Effector memory CD8-positive, alpha-beta T cell (primary cell): ENCODE data around the gene MSI1.

Experiments
- ATAC-seq: fragments of 150-1000 bp; cut with Tn5 transposase; replicated peaks from 2 replicates; pipeline ENCODE4 v1.10.0; 2021; ENCODE audit warnings: mild to moderate bottlenecking, moderate library complexity
- DNase-seq, 3 experiments: peaks; one replicate each; pipeline ENCODE4 v3.0.0; 2021
- H3K27ac Mint-ChIP-seq, 2 donors: one replicate each; pipeline ENCODE4 v1.8.0; 2022; ENCODE audit warnings: mild to moderate bottlenecking in 2 of 2, mixed read lengths in 2 of 2, moderate library complexity in 2 of 2
- H3K27me3 Mint-ChIP-seq, 2 donors: one replicate each; pipeline ENCODE4 v1.8.0; 2022; ENCODE audit warnings: mixed read lengths in 2 of 2
- H3K36me3 Mint-ChIP-seq: one replicate; pipeline ENCODE4 v1.8.0; 2022; ENCODE audit warnings: mild to moderate bottlenecking, moderate library complexity, mixed read lengths; ENCODE audit not compliant: insufficient read depth
- H3K4me1 Mint-ChIP-seq, 2 donors: one replicate each; pipeline ENCODE4 v1.8.0; 2022; ENCODE audit warnings: low read depth in 2 of 2, mixed read lengths in 2 of 2
- H3K4me3 Mint-ChIP-seq, 2 donors: one replicate each; pipeline ENCODE4 v1.8.0; 2022; ENCODE audit warnings: mild to moderate bottlenecking in 2 of 2, mixed read lengths in 2 of 2, moderate library complexity in 2 of 2
- H3K9me3 Mint-ChIP-seq, 2 donors: one replicate each; pipeline ENCODE4 v1.8.0; 2022; ENCODE audit warnings: mixed read lengths in 2 of 2

MSI1 gene

DNA sequence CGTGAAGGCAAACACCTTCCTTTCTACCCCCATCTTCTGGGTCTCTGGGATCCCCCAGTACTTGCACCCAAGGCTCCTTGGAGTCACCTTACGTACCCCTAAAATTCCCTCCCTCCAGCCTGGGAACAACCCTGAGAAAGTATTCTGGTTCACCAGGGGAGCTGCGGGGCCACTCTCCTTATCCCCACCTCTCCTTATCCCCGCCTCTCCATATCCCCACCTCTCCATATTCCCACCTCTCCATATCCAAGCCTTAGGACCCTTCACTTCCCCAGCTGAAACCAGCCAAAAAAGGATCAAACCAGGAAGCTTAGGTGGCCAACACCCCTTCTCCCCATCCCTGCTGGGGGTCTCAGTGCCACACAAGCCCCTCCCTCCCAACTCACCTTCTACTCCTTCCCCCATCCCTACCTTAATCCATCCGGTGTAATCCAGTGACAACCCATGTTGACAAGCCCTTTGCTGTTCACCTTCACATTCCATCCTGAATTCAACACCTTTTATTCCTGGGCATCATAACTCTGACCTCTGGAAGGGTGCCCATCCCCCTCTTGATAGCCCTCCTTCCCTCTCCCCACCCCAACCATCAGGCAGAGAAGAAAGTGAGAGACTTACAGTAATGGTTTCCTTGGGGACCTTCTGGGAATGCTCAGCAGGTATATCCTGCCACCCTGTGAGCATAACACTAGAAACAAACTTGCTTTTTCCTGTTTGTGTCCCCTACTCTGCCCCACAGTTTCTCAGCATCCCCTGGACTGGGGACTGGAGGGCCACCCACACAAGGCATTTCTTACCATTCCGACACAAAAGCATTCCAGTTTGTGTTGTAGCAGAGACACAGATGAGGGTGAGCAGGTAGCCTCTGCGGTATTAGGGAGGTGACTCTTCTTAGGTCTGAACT lies 1.6 kb upstream of the MSI1 start:
- DNase-seq (no peak), ATAC-seq (no peak)
- peak overlapping the region; percentile 76 to 84 for H3K4me3 Mint-ChIP-seq
- H3K36me3 Mint-ChIP-seq = no peaks in the 10 kb centered on the region
- H3K9me3 Mint-ChIP-seq = no peaks in the 10 kb centered on the region
- H3K27ac Mint-ChIP-seq = no peak overlapping the region
- H3K4me1 Mint-ChIP-seq = peaks cover 9 to 14% of the 10 kb centered on the region in 2 donors
- peaks cover 80 to 89% of the 10 kb centered on the region in 2 donors for H3K27me3 Mint-ChIP-seq

DNA sequence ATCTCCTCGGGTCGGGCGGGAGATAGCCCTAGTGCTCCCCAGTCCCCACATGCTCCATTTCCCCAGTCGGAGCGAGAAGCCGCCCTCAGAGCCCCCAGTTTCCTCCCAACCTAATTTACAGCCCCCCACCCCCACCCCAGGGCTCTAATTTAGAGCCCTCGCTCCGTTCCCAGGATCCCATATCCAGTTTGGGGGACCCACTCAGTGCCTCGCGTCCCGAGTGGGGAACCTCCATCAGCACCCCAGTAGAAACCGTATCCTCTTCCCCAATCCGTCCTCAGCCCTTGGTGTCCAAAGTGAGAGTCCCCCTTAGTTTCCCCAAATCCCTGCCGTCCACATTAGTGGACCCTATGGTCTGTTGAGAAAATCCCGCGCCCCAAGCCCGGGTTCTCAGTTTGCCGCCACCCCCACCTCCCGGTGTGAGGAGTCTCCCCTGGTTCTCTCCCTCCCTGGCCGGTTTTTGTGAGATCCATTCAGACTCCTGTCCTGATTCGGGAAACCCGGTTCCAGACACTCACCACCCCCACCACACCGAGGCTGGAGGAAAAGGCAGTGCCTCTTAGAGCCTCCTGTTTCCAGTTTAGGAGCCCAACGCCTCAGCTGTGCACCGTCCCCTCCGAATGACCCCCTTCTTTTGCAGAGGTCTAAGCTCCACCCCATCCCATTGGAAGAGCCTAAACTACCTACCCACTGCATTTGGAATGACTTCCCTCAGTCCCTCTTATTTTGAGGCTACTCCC lies 809 bp upstream of the MSI1 start:
- ATAC-seq (no peak), DNase-seq (no peak)
- Mint-ChIP-seq H3K4me1 (peaks cover 9 to 14% of the 10 kb centered on the region in 2 donors), H3K9me3 (no peaks in the 10 kb centered on the region), H3K27me3 (peaks cover 72 to 89% of the 10 kb centered on the region in 2 donors), H3K4me3 (peak overlapping the region; percentile 76 to 84), H3K36me3 (no peaks in the 10 kb centered on the region), H3K27ac (no peak overlapping the region)

DNA sequence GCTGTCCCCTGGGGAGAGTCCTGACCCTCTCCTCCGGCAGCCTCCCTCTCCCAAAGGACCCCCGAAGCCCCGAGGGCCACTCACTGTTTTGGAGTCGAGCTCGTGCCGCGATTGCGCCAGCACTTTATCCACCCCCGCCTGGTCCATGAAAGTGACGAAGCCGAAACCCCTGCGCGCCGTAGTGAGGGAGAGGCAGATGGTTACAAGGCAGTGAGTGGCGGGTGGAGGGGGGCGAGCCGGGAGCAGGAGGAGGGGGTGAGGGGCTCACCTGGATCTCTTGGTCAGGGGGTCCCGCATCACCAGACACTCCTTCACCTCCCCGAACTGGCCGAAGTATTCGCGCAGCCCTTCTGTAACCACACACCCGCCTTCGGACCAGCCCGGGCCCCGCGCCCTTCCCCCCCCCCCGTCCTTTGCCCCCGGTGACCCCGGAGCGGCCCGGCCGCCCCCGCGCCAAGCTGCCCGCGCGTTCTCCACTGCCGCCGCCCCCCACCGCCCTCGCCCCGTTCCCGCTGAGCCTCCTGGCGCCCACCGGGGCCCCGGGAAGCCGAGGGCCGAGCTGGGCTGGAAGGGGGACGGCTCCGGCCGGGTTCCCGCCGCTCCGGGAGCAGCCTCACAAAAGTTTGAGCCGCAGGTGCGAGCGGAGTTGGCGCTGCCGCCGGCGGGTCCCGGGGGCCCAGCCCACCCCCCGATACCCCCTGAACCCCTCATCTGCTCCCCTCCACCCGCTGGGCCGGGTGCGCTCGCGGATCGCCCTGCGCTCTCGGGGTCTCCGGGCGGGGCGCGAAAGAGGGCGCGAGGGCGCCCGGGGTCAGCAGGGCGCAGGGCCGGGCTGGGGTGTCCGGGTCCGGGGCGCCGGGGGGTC lies 808 bp downstream of the MSI1 start:
- H3K27me3 Mint-ChIP-seq = peaks cover 71 to 89% of the 10 kb centered on the region in 2 donors

DNA sequence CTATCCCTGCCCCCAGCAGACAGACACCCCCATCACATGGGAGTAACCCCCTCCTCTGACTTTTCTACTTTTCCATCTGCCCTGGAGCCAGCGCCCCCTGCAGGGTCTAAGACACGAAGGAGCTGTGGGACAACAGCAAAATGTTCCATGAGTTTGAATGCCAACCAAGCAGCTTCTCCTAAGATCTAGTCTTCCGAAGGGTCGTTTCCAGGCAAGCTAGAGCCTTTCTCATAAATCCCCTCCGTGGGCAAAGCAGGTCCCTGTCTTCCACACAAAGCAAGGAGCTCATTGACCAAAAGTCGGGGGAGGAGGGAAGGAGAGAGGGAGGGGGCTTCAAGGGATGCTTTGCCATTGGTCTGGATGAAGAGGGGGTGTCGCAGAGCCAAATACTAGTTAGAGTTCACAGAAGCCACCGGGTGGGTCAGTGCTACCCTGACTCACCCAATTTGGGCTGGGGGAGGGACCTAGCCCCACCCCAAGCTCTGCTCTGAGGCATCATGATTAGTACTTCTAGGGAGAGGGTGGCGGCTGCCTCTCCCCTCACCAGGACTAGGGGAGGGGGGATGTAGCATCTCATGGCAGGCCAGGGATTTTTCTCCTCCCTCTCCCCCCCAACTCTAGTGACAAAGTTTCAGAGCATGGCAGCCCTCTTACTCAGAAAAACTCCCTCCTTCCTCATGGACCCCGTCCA lies 1.6 kb downstream of the MSI1 start:
- peak overlapping the region; percentile 50 to 57 for H3K4me3 Mint-ChIP-seq
- peaks cover 71 to 89% of the 10 kb centered on the region in 2 donors for H3K27me3 Mint-ChIP-seq
- no peaks in the 10 kb centered on the region for H3K36me3 Mint-ChIP-seq
- no peak overlapping the region for H3K27ac Mint-ChIP-seq
- peaks cover 9 to 14% of the 10 kb centered on the region in 2 donors for H3K4me1 Mint-ChIP-seq
- no peak for ATAC-seq
- DNase-seq = no peak
- H3K9me3 Mint-ChIP-seq = no peaks in the 10 kb centered on the region

More for the DNA sequence above, 808 bp downstream of the MSI1 start:
- ATAC-seq (no peak), DNase-seq (no peak)
- Mint-ChIP-seq H3K4me1 (peaks cover 9 to 14% of the 10 kb centered on the region in 2 donors), H3K4me3 (peak overlapping the region; percentile 50 to 57), H3K36me3 (no peaks in the 10 kb centered on the region), H3K27ac (no peak overlapping the region), H3K9me3 (no peaks in the 10 kb centered on the region)

DNA sequence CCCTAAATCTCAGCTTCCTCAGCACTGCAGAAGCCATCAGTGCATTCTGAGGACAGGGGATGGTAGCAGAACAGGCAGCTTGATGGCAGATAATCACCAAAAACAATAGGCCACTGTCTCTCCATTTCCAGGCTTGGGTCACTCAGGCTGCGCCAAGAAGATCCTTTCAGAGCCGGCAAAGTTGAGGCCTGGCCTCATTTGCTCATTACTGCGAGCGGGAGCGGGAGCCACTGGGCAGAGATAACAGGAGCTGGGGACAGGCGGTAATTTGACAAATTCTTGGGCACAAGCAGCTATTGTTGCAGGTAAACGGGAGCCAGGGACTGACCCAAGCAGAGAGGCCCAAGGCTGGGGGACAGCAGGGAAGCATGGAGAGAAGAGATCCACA lies 2.1 kb downstream of the MSI1 start:
- Mint-ChIP-seq H3K4me1 (peaks cover 9 to 17% of the 10 kb centered on the region in 2 donors), H3K36me3 (no peaks in the 10 kb centered on the region), H3K4me3 (peak overlapping the region in 1 of 2 donors; percentile 20), H3K27ac (no peak overlapping the region), H3K9me3 (no peaks in the 10 kb centered on the region), H3K27me3 (peaks cover 71 to 89% of the 10 kb centered on the region in 2 donors)
- ATAC-seq (no peak), DNase-seq (no peak)

DNA sequence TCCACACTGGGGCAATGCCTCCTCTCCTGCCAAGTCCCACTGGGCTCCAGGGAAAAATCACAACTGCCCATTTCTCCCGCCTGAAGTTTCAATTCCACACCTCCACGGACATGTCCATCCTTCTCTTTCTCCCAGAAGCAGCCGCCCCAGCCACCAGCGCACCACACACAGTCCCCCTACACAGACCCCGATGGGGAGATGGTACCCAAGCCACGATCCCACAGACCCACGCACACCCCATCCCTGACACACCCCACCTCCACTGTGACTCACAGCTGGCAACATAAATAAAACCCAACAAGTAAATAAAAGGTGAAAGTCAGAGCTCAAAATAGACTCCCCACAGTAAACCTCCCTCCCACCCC lies 2.6 kb downstream of the MSI1 start:
- H3K9me3 Mint-ChIP-seq = no peaks in the 10 kb centered on the region
- DNase-seq = no peak
- peaks cover 9 to 19% of the 10 kb centered on the region in 2 donors for H3K4me1 Mint-ChIP-seq
- H3K27me3 Mint-ChIP-seq = peaks cover 69 to 89% of the 10 kb centered on the region in 2 donors
- no peak overlapping the region for H3K27ac Mint-ChIP-seq
- no peak overlapping the region for H3K4me3 Mint-ChIP-seq
- no peak for ATAC-seq
- H3K36me3 Mint-ChIP-seq = peaks cover 3% of the 10 kb centered on the region

DNA sequence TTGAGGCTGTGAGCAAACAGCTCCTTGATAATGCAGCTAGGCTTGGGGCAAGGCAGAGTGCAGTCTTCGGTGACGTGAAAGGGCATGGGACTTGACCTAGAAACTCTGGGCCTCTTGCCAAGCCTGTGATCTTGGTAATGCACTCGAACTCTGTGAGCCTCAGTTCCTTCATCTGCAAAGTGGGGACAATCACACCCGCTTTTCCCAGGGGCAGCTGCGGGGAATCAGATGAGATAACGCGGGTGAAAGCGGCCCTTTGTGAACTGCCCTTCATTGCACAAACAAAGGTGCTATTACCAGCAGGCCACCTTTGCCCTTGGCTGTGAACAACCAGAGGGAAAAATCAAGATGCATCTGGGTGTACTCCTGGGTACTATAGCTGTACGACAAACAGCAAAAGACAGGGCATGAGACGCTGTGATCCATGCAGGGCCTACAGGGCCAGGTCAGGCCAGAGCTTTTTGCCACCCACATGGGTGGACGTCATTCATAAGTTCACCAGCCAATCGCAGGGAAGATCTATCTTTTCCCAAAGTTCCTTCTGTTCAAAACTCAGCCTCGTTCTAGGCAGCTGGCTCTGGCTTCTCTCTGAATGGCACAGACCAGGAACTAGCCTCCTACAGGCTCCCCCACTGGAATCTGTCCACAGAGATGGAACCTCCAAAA lies 3.2 kb downstream of the MSI1 start:
- Mint-ChIP-seq H3K27ac (no peak overlapping the region), H3K9me3 (no peaks in the 10 kb centered on the region), H3K36me3 (peaks cover 3% of the 10 kb centered on the region), H3K4me1 (peaks cover 9 to 19% of the 10 kb centered on the region in 2 donors), H3K27me3 (peaks cover 69 to 89% of the 10 kb centered on the region in 2 donors), H3K4me3 (no peak overlapping the region)
- ATAC-seq (no peak), DNase-seq (no peak)

DNA sequence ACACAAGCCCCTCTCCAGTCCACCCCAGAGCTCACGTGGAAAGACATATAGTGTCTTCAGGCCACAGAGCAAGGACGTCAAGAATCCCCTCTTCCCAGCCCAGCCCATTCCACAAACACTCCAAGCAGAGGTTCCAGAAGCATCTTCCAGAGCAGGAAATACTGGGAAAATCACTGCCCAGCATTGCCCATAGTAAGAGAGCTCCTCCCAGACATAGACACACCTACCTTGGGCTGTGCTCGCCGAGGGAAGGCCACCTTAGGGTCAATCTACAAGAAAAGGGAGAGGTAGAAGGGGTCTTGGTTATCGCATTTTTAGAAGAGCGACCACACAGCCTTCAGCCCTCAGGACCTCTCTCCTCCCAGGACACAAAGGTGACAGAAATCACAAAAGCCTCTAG lies 4.5 kb downstream of the MSI1 start:
- no peaks in the 10 kb centered on the region for H3K9me3 Mint-ChIP-seq
- no peak for DNase-seq
- H3K36me3 Mint-ChIP-seq = peaks cover 5% of the 10 kb centered on the region
- no peak overlapping the region for H3K4me3 Mint-ChIP-seq
- ATAC-seq = no peak
- H3K27ac Mint-ChIP-seq = no peak overlapping the region
- H3K4me1 Mint-ChIP-seq = peaks cover under 1 to 8% of the 10 kb centered on the region in 2 donors
- peaks cover 69 to 89% of the 10 kb centered on the region in 2 donors for H3K27me3 Mint-ChIP-seq

DNA sequence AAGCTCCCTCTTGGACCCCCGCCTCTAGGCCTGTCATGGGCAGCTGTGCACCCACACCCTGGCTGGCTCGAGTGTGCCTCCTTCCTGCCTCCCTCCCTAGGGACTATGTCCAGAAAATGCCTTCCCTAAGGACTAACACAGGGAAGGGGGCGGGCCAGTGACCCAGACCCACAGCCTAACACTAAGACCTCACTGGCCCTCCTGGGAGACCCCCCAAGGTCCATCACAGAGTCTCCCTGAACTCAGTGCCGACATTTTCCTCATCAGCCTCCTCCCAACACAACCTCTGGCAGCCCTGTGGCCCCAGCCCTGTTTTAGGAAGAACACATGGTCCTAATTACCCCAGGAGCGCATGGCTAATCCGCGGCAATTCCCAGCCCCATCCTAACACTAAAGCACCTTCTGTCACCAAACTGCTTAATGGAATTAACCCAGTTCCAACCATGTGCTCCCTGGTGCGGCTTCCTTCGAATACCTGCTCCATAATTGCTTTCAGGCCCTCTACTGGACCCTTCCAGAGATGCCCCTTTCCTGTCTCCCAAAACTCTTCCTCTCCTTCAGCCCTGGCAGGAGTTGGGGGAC lies 5.6 kb downstream of the MSI1 start:
- peaks cover 74 to 96% of the 10 kb centered on the region in 2 donors for H3K27me3 Mint-ChIP-seq
- H3K27ac Mint-ChIP-seq = no peak overlapping the region
- no peak for DNase-seq
- peaks cover 5% of the 10 kb centered on the region for H3K36me3 Mint-ChIP-seq
- H3K4me3 Mint-ChIP-seq = no peak overlapping the region
- H3K9me3 Mint-ChIP-seq = no peaks in the 10 kb centered on the region
- peaks cover 0 to 7% of the 10 kb centered on the region in 2 donors for H3K4me1 Mint-ChIP-seq
- ATAC-seq = no peak

DNA sequence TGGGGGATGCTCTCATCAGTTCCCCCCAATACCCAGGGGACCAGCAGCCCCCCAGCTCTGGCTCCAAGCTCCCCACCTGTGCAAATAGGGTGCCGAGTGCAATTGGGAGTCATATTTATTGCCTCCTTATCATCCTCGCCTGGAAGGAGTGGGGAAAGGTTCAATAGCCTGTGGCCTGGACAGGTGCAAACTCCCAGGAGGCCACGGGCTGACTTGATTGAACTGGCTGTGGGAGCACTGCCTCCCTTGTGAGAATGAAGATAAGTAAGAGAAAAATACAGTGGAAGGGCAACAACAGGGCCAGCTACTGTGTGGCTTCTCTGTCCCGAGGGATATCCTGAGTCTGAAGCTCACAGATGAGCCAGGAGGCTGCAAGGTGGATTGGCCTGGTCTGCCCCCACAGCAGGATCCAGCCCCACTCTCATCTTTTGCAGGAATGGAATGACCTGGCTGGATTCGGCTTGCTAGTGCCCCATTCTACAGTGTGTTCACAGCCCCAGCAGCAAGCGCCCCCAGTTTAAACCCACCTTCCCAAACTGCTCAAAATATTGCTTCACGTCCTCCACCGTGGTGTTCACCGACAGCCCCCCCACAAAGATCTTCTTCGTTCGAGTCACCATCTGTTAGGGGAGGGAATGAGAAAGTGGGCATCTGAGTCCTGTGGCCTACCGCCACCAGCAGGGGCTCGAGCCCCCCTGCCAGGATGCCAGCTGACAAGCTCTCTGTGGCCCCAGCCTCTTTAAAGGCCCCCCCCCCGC lies 6.3 kb downstream of the MSI1 start:
- H3K4me1 Mint-ChIP-seq = peaks cover 0 to 7% of the 10 kb centered on the region in 2 donors
- no peak for ATAC-seq
- no peak overlapping the region for H3K4me3 Mint-ChIP-seq
- DNase-seq = no peak
- H3K27me3 Mint-ChIP-seq = peaks cover 79 to 100% of the 10 kb centered on the region in 2 donors
- H3K27ac Mint-ChIP-seq = no peak overlapping the region
- peaks cover 5% of the 10 kb centered on the region for H3K36me3 Mint-ChIP-seq
- no peaks in the 10 kb centered on the region for H3K9me3 Mint-ChIP-seq

DNA sequence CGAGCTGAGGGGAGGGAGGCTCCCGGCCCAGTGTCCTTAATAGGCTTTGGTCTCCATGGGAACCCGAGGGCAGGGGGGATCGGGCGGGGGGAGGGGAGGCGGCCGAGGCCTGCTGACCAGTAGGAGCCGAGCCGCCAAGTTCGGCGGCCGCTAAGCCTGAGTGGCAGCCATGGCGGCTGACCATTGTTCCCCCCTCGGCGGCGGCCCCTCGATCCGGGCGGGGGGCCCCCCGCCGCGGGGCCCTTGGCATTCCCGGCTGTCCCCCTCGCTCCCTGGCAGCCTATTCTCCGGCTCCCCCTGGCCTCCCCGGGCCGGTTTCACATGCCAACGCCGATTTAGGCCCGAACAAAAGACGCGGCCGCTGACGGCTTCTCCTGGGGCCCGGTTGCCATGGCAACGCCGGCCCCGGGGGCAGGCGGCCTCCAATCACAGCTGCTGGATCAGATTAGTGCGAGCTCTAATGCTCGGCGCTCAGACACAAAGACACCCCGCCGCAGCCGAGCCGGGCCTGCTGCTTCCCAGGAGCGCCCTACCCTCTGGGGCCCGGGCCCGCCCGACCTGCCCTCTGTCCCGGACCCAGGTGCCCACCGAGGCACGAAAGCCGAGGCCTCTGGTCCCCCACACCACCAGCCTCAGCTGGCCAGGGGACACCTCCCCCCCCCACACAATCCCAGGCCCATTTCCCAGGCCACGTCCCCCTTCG lies 7.3 kb downstream of the MSI1 start:
- no peaks in the 10 kb centered on the region for H3K9me3 Mint-ChIP-seq
- ATAC-seq (peak; percentile 33), DNase-seq (no peak)
- no peak overlapping the region for H3K27ac Mint-ChIP-seq
- H3K4me3 Mint-ChIP-seq = no peak overlapping the region
- peaks cover 5% of the 10 kb centered on the region for H3K36me3 Mint-ChIP-seq
- peaks cover 76 to 98% of the 10 kb centered on the region in 2 donors for H3K27me3 Mint-ChIP-seq
- H3K4me1 Mint-ChIP-seq = peaks cover 0 to 5% of the 10 kb centered on the region in 2 donors
